GM12878 (cell line): Measurements from ENCODE around the gene FKBP7. TPM values are rescaled to one million over a fixed set of nuclear protein-coding genes. Genes with fewer than 3 reads are reported as not detected.
"Not testable (repeated sequence)": the region's sequence is repeated elsewhere in the genome, so short reads cannot be mapped to it uniquely, and the experiment has no call there.

ENCODE experiments used
- ATAC-seq: fragments of 200-7000 bp; cut with Tn5 transposase; 3 replicates; pipeline ENCODE4 v1.9.1; 2020; ENCODE audit warnings: mild to moderate bottlenecking, moderate library complexity
- BruUV-seq: library from RNA; stranded (reverse); fragments of 400-500 nt; replicated peaks from 2 replicates; lab custom pipeline; 2021; lab: Mats Ljungman, UMichigan
- CTCF ChIA-PET: fragments of 300-600 bp; sonication (Branson Sonifier 250); formaldehyde crosslinking; extraction: SDS; loops from one replicate; lab custom pipeline; 2021; ENCODE audit warnings: inconsistent platforms; lab: Yijun Ruan, JAX
- POLR2A ChIA-PET: fragments of 350-600 bp; formaldehyde crosslinking; extraction: SDS; loops from one replicate; lab custom pipeline; 2021; ENCODE audit warnings: inconsistent platforms; lab: Charles Lee
- RAD21 ChIA-PET: fragments of 300-600 bp; sonication (Branson Sonifier 250); formaldehyde crosslinking; loops from one replicate; lab custom pipeline; 2023; ENCODE audit warnings: antibody characterized with exemption; ENCODE audit not compliant: unreplicated experiment; lab: Charles Lee
- SMC1A ChIA-PET: fragments of 300-600 bp; sonication (Branson Sonifier 250); formaldehyde crosslinking; loops from one replicate; lab custom pipeline; 2023; ENCODE audit not compliant: unreplicated experiment, uncharacterized antibody; lab: Charles Lee
- DNase-seq: peaks from one replicate; pipeline ENCODE4 v3.0.0-alpha.2; 2011; ENCODE audit warnings: low read depth, low spot score
- FAIRE-seq: peaks from 3 replicates; lab custom pipeline; 2011; peaks lifted over from hg19 to GRCh38; lab: Jason Lieb, UNC
- H2AFZ ChIP-seq: 2 replicates; pipeline ENCODE4 v1.6.0; 2011; ENCODE audit warnings: low read depth, low read length, control low read depth; ENCODE audit not compliant: control insufficient read depth
- H3K27ac ChIP-seq: 2 replicates; pipeline ENCODE4 v1.5.1; 2011; ENCODE audit warnings: control low read depth; ENCODE audit not compliant: control insufficient read depth, insufficient read depth
- H3K27me3 ChIP-seq, 2 experiments: replicated peaks in 1 of 2; 2 replicates each; pipeline versions ENCODE4 v1.6.0 to v1.6.1; 2011; ENCODE audit warnings: low read length in 1 of 2; ENCODE audit not compliant: control insufficient read depth in 2 of 2, insufficient read depth in 2 of 2
- H3K36me3 ChIP-seq, 2 experiments: 2 replicates each; pipeline ENCODE4 v1.5.1; 2011; ENCODE audit warnings: low read length in 1 of 2; ENCODE audit not compliant: control insufficient read depth in 2 of 2, insufficient read depth in 2 of 2
- H3K4me1 ChIP-seq: 2 replicates; pipeline ENCODE4 v1.6.1; 2011; ENCODE audit warnings: mild to moderate bottlenecking, low read length, moderate library complexity, mixed read lengths; ENCODE audit not compliant: control insufficient read depth, insufficient read depth
- H3K4me2 ChIP-seq: 2 replicates; pipeline ENCODE4 v1.6.0; 2011; ENCODE audit warnings: control low read depth; ENCODE audit not compliant: control insufficient read depth, insufficient read depth
- H3K4me3 ChIP-seq: fragments of 200-600 bp; sonication (generic); 2 replicates; pipeline ENCODE4 v1.5.1; 2016
- H3K79me2 ChIP-seq: 2 replicates; pipeline ENCODE4 v1.6.0; 2011; ENCODE audit warnings: low read length; ENCODE audit not compliant: control insufficient read depth, insufficient read depth
- H3K9ac ChIP-seq: 2 replicates; pipeline ENCODE4 v1.8.0; 2011; ENCODE audit warnings: low read length, control low read depth, mixed read lengths; ENCODE audit not compliant: control insufficient read depth, insufficient read depth
- H3K9me3 ChIP-seq: replicated peaks from 3 replicates; pipeline ENCODE4 v1.5.1; 2011; ENCODE audit warnings: mild to moderate bottlenecking, low read length; ENCODE audit not compliant: control insufficient read depth, insufficient read depth
- H4K20me1 ChIP-seq: 2 replicates; pipeline ENCODE4 v1.6.0; 2011; ENCODE audit not compliant: control insufficient read depth, insufficient read depth
- ASH2L ChIP-seq: fragments of 300-600, 200-600 bp; sonication (generic); IDR thresholded peaks from 2 replicates; pipeline ENCODE4 v1.6.1; 2017; ENCODE audit warnings: low read depth, mild to moderate bottlenecking, borderline replicate concordance
- RBBP5 ChIP-seq: fragments of 200-600 bp; sonication (generic); conservative IDR thresholded peaks from 2 replicates; pipeline ENCODE4 v1.6.1; 2016
- YY1 ChIP-seq: IDR thresholded peaks from 2 replicates; pipeline ENCODE4 v1.6.1; 2011; ENCODE audit warnings: low read depth, mild to moderate bottlenecking, low read length
- ZZZ3 ChIP-seq: IDR thresholded peaks from 2 replicates; pipeline ENCODE4 v1.6.1; 2011; ENCODE audit warnings: low read depth; ENCODE audit not compliant: control insufficient read depth, insufficient read length
- WGBS: methylation state at CpG from one replicate; pipeline ENCODE4 v1.1.6; 2016; ENCODE audit warnings: low lambda C conversion rate; ENCODE audit not compliant: insufficient replicate concordance, insufficient coverage; ENCODE audit errors: missing lambda C conversion rate; 5-methylcytosine and 5-hydroxymethylcytosine counted together
- in situ Hi-C: fragments of 300-500 bp; cut with MboI; formaldehyde crosslinking; loops from 9 replicates; pipeline ENCODE4 v1.14.3; 2018; ENCODE audit warnings: mixed read lengths
- intact Hi-C: fragments of 100-400 bp; cut with micrococcal nuclease; formaldehyde crosslinking; loops from one replicate; pipeline ENCODE4 v1.14.2; 2022; ENCODE audit not compliant: unreplicated experiment
- polyA plus RNA-seq, 11 experiments: library from polyadenylated mRNA; depleted of rRNA in 4 of 11; unstranded in 6 of 11; stranded (reverse) in 5 of 11; fragments of >200 nt; fragmentation: Nextera tagmentation in 4 of 11; fragmentation: Illumina TruSeq in 1 of 11; extraction: Ambion mirVana in 4 of 11; extraction: Trizol in 1 of 11; gene quantifications; 1 replicate in 1 of 11; 2 replicates in 10 of 11; pipeline versions ENCODE4 v1.2.1 to v1.2.3, GENCODE V29; 2011 to 2016; ENCODE audit warnings: inconsistent platforms in 2 of 11, missing spikeins in 2 of 11, low read depth in 1 of 11
- total RNA-seq, 4 experiments: library from RNA; depleted of rRNA in 3 of 4; stranded (reverse); fragments of >200 nt in 3 of 4; fragmentation: Illumina TruSeq in 1 of 4; extraction: Trizol in 1 of 4; gene quantifications; 2 replicates each; pipeline versions ENCODE4 v1.2.1 to v1.2.3, GENCODE V29; 2013 to 2021
- TF ChIP-seq, protein P1 (sequence below): IDR thresholded peaks from 2 replicates; pipeline ENCODE4 v1.6.1; 2011; ENCODE audit warnings: borderline replicate concordance, low read depth, mild to moderate bottlenecking, moderate library complexity, low read length; ENCODE audit not compliant: insufficient read depth, poor library complexity, severe bottlenecking
- TF ChIP-seq, protein P2 (sequence below): fragments of 450-650 bp; conservative IDR thresholded peaks from 2 replicates; pipeline ENCODE4 v1.6.1; 2017; ENCODE audit warnings: mild to moderate bottlenecking, moderate library complexity
- TF ChIP-seq, protein P3 (sequence below): fragments of 450-650 bp; IDR thresholded peaks from 2 replicates; pipeline ENCODE4 v1.6.1; 2016; ENCODE audit warnings: mild to moderate bottlenecking

The FKBP7 gene
- total and polyA plus RNA-seq, 10 of the 15 experiments (the other 5 are each of a cell fraction or from before 2014, with no cell fraction given): 5.6 to 16.7 (median 12.5) TPM

DNA sequence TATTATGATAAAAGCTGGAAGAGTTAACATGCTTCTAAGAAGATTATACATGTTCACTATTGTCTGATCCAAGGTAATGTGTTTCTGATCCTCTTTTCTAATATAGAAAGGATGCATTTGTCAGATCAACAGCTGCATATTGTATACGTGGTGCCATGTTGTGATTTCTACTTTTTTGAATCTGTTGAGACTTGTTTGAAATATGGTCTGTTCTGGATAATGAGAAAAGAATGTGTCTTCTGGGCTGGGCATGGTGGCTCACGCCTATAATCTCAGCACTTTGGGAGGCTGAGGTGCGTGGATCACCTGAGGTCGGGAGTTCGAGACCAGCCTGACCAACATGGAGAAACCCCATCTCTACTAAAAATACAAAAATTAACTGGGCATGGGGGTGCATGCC, 54.7 kb downstream of the FKBP7 start:
- FAIRE-seq, BruUV-seq, H3K79me2 ChIP-seq, H3K4me1 ChIP-seq, H3K9ac ChIP-seq, in situ Hi-C loops, H3K4me2 ChIP-seq, H3K4me3 ChIP-seq, H4K20me1 ChIP-seq, H3K27ac ChIP-seq, H2AFZ ChIP-seq, ATAC-seq, H3K27me3 ChIP-seq, intact Hi-C loops, POLR2A ChIA-PET, H3K9me3 ChIP-seq, DNase-seq: not testable (repeated sequence)
- WGBS: 100% methylated on average over 5 of the region's 5 CpGs
- CTCF ChIA-PET: interaction anchor here (4.3 kb wide), 1 partner anchor 9 kb away, joined by 16 read pairs; no protein-coding TSS in a partner anchor
- peaks cover 1 to 10% of the 10 kb centered on the region in 2 experiments; a peak in 3 of 4 replicates for H3K36me3 ChIP-seq
- SMC1A ChIA-PET: interaction anchor here (1.0 to 2.1 kb wide), 3 partner anchors 10 to 29 kb away, joined by 3 to 6 read pairs (median 4); no protein-coding TSS in a partner anchor
- RAD21 ChIA-PET: interaction anchor here (0.7 to 1.3 kb wide), 2 partner anchors 10 to 24 kb away, joined by 3 read pairs; no protein-coding TSS in a partner anchor

DNA sequence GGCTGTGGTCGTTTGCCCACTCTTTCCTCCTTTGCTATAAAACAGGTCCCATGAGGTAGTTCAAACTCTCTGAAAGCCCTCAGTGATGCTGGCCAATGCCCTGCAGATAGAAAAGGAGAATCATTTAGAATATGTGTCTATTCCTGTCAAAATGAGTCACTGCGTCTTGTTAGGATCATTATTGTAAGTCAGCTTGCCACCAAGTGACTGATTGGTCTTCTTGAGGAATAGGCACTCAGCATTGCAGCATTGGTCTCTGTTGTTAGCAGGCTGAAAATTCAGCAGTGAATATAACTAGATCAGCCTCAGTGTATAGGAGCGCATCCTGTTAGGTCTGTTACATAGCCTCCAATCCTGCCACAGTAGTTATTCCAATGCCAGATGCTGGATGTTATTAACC, 56.3 kb downstream of the FKBP7 start:
- H3K27ac ChIP-seq: no peak overlapping the region
- H3K79me2 ChIP-seq: peaks cover 8% of the 10 kb centered on the region
- H3K4me3 ChIP-seq: no peak overlapping the region
- H3K36me3 ChIP-seq: peaks cover 1 to 8% of the 10 kb centered on the region in 2 experiments; a peak in 3 of 4 replicates
- no peak overlapping the region for H3K4me2 ChIP-seq
- BruUV-seq: no TSS peak
- ATAC-seq: no peak
- peaks cover 4% of the 10 kb centered on the region; the same call in 2 of the 3 replicates for H3K9me3 ChIP-seq
- no peak for FAIRE-seq
- no peaks in the 10 kb centered on the region for H3K27me3 ChIP-seq
- H2AFZ ChIP-seq: no peak overlapping the region
- ChIA-PET SMC1A (interaction anchor here (10.6 kb wide), 1 partner anchor 24 kb away, joined by 454 read pairs; no protein-coding TSS in a partner anchor), RAD21 (no interaction called here), POLR2A (no interaction called here), CTCF (interaction anchor here (4.3 to 12.4 kb wide), 2 partner anchors 7 to 23 kb away, joined by 16 to 702 read pairs; no protein-coding TSS in a partner anchor)
- no peak overlapping the region for H3K9ac ChIP-seq
- WGBS: 92% methylated on average over 3 of the region's 3 CpGs
- intact Hi-C loops (no loop called here), in situ Hi-C loops (no loop called here)
- DNase-seq: no peak
- peaks cover 6% of the 10 kb centered on the region; the same call in 1 of the 2 replicates for H3K4me1 ChIP-seq
- no peaks in the 10 kb centered on the region for H4K20me1 ChIP-seq
- TF ChIP-seq, protein P1, sequence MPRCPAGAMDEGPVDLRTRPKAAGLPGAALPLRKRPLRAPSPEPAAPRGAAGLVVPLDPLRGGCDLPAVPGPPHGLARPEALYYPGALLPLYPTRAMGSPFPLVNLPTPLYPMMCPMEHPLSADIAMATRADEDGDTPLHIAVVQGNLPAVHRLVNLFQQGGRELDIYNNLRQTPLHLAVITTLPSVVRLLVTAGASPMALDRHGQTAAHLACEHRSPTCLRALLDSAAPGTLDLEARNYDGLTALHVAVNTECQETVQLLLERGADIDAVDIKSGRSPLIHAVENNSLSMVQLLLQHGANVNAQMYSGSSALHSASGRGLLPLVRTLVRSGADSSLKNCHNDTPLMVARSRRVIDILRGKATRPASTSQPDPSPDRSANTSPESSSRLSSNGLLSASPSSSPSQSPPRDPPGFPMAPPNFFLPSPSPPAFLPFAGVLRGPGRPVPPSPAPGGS: no peak
- TF ChIP-seq, protein P2, sequence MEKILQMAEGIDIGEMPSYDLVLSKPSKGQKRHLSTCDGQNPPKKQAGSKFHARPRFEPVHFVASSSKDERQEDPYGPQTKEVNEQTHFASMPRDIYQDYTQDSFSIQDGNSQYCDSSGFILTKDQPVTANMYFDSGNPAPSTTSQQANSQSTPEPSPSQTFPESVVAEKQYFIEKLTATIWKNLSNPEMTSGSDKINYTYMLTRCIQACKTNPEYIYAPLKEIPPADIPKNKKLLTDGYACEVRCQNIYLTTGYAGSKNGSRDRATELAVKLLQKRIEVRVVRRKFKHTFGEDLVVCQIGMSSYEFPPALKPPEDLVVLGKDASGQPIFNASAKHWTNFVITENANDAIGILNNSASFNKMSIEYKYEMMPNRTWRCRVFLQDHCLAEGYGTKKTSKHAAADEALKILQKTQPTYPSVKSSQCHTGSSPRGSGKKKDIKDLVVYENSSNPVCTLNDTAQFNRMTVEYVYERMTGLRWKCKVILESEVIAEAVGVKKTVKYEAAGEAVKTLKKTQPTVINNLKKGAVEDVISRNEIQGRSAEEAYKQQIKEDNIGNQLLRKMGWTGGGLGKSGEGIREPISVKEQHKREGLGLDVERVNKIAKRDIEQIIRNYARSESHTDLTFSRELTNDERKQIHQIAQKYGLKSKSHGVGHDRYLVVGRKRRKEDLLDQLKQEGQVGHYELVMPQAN: no peak
- TF ChIP-seq, protein P3, sequence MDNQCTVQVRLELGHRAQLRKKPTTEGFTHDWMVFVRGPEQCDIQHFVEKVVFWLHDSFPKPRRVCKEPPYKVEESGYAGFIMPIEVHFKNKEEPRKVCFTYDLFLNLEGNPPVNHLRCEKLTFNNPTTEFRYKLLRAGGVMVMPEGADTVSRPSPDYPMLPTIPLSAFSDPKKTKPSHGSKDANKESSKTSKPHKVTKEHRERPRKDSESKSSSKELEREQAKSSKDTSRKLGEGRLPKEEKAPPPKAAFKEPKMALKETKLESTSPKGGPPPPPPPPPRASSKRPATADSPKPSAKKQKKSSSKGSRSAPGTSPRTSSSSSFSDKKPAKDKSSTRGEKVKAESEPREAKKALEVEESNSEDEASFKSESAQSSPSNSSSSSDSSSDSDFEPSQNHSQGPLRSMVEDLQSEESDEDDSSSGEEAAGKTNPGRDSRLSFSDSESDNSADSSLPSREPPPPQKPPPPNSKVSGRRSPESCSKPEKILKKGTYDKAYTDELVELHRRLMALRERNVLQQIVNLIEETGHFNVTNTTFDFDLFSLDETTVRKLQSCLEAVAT: no peak
- no peak for TF ChIP-seq ZZZ3
- no peak for TF ChIP-seq ASH2L
- TF ChIP-seq YY1: no peak
- TF ChIP-seq RBBP5: no peak
